ENCODE data around the gene PRICKLE3.

DNA sequence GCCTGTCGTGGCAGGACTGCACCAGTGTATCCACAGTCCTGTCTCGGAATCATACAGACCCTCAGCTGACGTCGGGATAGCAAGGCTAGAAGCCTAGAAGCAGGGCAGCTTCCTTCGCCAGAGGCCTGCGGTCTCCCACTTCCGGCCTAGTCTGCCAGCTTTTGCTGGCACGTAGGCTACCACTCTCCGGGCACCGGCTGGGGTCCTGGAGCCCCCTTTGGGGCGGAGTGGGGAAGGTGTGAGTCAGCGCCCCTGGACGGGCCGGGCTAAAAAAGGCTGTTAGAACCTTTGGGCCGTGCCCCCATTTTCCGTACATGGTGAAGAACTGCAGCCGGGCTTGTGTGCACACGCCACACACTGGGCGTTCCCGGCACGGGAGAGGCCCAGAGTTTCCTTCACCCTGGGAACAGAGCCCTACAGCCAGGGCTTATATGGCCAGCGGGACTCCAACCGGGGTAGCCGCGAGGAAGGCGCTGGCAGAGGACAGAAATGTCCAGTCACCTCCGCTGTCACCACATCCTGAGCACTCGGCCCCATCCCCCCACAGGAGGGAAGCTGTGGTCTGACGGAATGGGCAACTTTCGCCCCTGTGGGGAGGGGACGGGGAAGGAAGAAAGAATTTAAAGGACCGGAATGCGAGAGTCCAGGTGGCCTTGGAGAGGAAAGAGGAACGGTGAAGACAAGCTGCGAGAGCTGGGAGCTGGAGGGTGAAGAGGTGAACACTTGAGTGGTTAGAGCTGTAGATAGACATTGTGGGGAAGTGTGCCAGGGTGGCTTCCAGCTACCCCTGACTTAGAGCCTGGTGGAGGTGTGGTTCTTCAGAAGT lies 19.0 kb downstream of the PRICKLE3 start:
- TF ChIP-seq, protein P1, sequence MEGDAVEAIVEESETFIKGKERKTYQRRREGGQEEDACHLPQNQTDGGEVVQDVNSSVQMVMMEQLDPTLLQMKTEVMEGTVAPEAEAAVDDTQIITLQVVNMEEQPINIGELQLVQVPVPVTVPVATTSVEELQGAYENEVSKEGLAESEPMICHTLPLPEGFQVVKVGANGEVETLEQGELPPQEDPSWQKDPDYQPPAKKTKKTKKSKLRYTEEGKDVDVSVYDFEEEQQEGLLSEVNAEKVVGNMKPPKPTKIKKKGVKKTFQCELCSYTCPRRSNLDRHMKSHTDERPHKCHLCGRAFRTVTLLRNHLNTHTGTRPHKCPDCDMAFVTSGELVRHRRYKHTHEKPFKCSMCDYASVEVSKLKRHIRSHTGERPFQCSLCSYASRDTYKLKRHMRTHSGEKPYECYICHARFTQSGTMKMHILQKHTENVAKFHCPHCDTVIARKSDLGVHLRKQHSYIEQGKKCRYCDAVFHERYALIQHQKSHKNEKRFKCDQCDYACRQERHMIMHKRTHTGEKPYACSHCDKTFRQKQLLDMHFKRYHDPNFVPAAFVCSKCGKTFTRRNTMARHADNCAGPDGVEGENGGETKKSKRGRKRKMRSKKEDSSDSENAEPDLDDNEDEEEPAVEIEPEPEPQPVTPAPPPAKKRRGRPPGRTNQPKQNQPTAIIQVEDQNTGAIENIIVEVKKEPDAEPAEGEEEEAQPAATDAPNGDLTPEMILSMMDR (IDR thresholded peaks at IDR 0.05) = no peak
- TF ChIP-seq POLR2A (IDR thresholded peaks at IDR 0.05) = peak; percentile 60 to 63
